MM.1S (cell line): Measurements from ENCODE around the gene TASP1.

Source experiments
- DNase-seq: peaks from one replicate; pipeline ENCODE4 v3.0.0-alpha.2; 2015
- H2AFZ ChIP-seq: fragments of 300-600 bp; sonication (generic); 2 replicates; pipeline ENCODE4 v1.6.0; 2016; ENCODE audit warnings: antibody characterized with exemption, low read length
- H3F3A ChIP-seq: fragments of 300-600 bp; sonication (generic); 2 replicates; pipeline ENCODE4 v1.6.1; 2016; ENCODE audit warnings: mild to moderate bottlenecking, antibody characterized with exemption, low read length, moderate library complexity, mixed read lengths; ENCODE audit not compliant: insufficient read depth
- H3K27ac ChIP-seq: fragments of 300-600 bp; sonication (generic); 2 replicates; pipeline ENCODE4 v1.5.1; 2016; ENCODE audit warnings: mild to moderate bottlenecking, low read length
- H3K27me3 ChIP-seq: fragments of 300-600 bp; sonication (generic); replicated peaks from 2 replicates; pipeline ENCODE4 v1.6.0; 2016; ENCODE audit warnings: low read length; ENCODE audit not compliant: insufficient read depth
- H3K36me3 ChIP-seq: fragments of 300-600 bp; sonication (generic); replicated peaks from 2 replicates; pipeline ENCODE4 v1.6.1; 2016; ENCODE audit warnings: mild to moderate bottlenecking, low read length, mixed read lengths; ENCODE audit not compliant: insufficient read depth
- H3K4me1 ChIP-seq: fragments of 300-600 bp; sonication (generic); 2 replicates; pipeline ENCODE4 v1.6.1; 2016; ENCODE audit warnings: low read length, mixed read lengths
- H3K4me2 ChIP-seq: fragments of 300-600 bp; sonication (generic); 2 replicates; pipeline ENCODE4 v1.6.0; 2016; ENCODE audit warnings: low read depth, low read length
- H3K4me3 ChIP-seq: fragments of 300-600 bp; sonication (generic); 2 replicates; pipeline ENCODE4 v1.5.1; 2016; ENCODE audit warnings: low read length, mixed read lengths
- H3K79me2 ChIP-seq: fragments of 300-600 bp; sonication (generic); 2 replicates; pipeline ENCODE4 v1.6.1; 2016; ENCODE audit warnings: mixed run types, low read length, mixed read lengths
- H3K9ac ChIP-seq: fragments of 300-600 bp; sonication (generic); 2 replicates; pipeline ENCODE4 v1.6.1; 2016; ENCODE audit warnings: low read length, mixed read lengths
- H3K9me2 ChIP-seq: fragments of 300-600 bp; sonication (generic); replicated peaks from 2 replicates; pipeline ENCODE4 v1.6.1; 2016; ENCODE audit warnings: mild to moderate bottlenecking, low read length, mixed read lengths; ENCODE audit not compliant: insufficient read depth
- H3K9me3 ChIP-seq: fragments of 300-600 bp; sonication (generic); replicated peaks from 2 replicates; pipeline ENCODE4 v1.6.1; 2016; ENCODE audit warnings: mild to moderate bottlenecking, low read length, mixed read lengths; ENCODE audit not compliant: insufficient read depth
- H4K20me1 ChIP-seq: fragments of 300-600 bp; sonication (generic); 2 replicates; pipeline ENCODE4 v1.6.1; 2016; ENCODE audit warnings: mild to moderate bottlenecking, low read length, moderate library complexity, mixed read lengths; ENCODE audit not compliant: insufficient read depth
- CTCF ChIP-seq: fragments of 300-600 bp; sonication (generic); IDR thresholded peaks from 2 replicates; pipeline ENCODE4 v1.5.1; 2016; ENCODE audit warnings: antibody characterized with exemption, low read length, mixed read lengths
- EZH2 ChIP-seq: fragments of 300-600 bp; sonication (generic); optimal IDR thresholded peaks from 2 replicates; pipeline ENCODE3; 2017; ENCODE audit warnings: low read depth, mild to moderate bottlenecking, antibody characterized with exemption, low read length, mixed read lengths
- EZH2phosphoT487 ChIP-seq: fragments of 300-600 bp; sonication (generic); IDR thresholded peaks from 2 replicates; pipeline ENCODE4 v1.6.1; 2018; ENCODE audit warnings: antibody characterized with exemption, low read length

TASP1 gene

GRCh38 chr20:13353261-13353945, 285.3 kb downstream of the TASP1 start:
- no peak overlapping the region for H3K4me3 ChIP-seq
- H3K27me3 ChIP-seq: no peaks in the 10 kb centered on the region
- no peaks in the 10 kb centered on the region for H3K36me3 ChIP-seq
- H2AFZ ChIP-seq: no peak overlapping the region
- H4K20me1 ChIP-seq: no peaks in the 10 kb centered on the region
- TF ChIP-seq EZH2phosphoT487 (no peak), EZH2 (no peak), CTCF (no peak)
- no peaks in the 10 kb centered on the region for H3K79me2 ChIP-seq
- DNase-seq: no peak
- no peaks in the 10 kb centered on the region for H3K4me1 ChIP-seq
- no peaks in the 10 kb centered on the region for H3K9me3 ChIP-seq
- no peak overlapping the region for H3K9ac ChIP-seq
- H3F3A ChIP-seq: no peaks in the 10 kb centered on the region
- H3K9me2 ChIP-seq: no peaks in the 10 kb centered on the region
- H3K4me2 ChIP-seq: no peak overlapping the region
- no peak overlapping the region for H3K27ac ChIP-seq

GRCh38 chr20:13349235-13349604, 289.5 kb downstream of the TASP1 start:
- Histone ChIP-seq H3K9ac (no peak overlapping the region), H2AFZ (no peak overlapping the region), H4K20me1 (no peaks in the 10 kb centered on the region), H3K36me3 (no peaks in the 10 kb centered on the region), H3F3A (no peaks in the 10 kb centered on the region), H3K9me3 (no peaks in the 10 kb centered on the region), H3K4me3 (no peak overlapping the region), H3K79me2 (no peaks in the 10 kb centered on the region), H3K4me1 (no peaks in the 10 kb centered on the region), H3K27ac (no peak overlapping the region), H3K4me2 (no peak overlapping the region), H3K27me3 (no peaks in the 10 kb centered on the region), H3K9me2 (no peaks in the 10 kb centered on the region)
- no peak for TF ChIP-seq EZH2
- TF ChIP-seq CTCF: no peak
- TF ChIP-seq EZH2phosphoT487: no peak
- DNase-seq: no peak

GRCh38 chr20:13348311-13349234, 290.2 kb downstream of the TASP1 start:
- no peak overlapping the region for H3K27ac ChIP-seq
- no peaks in the 10 kb centered on the region for H3K36me3 ChIP-seq
- no peak for TF ChIP-seq CTCF
- TF ChIP-seq EZH2: no peak
- TF ChIP-seq EZH2phosphoT487: no peak
- H2AFZ ChIP-seq: no peak overlapping the region
- H3K79me2 ChIP-seq: no peaks in the 10 kb centered on the region
- no peaks in the 10 kb centered on the region for H3K9me2 ChIP-seq
- H3F3A ChIP-seq: no peaks in the 10 kb centered on the region
- H3K9me3 ChIP-seq: no peaks in the 10 kb centered on the region
- no peaks in the 10 kb centered on the region for H3K4me1 ChIP-seq
- DNase-seq: no peak
- no peaks in the 10 kb centered on the region for H3K27me3 ChIP-seq
- H4K20me1 ChIP-seq: no peaks in the 10 kb centered on the region
- H3K4me2 ChIP-seq: no peak overlapping the region
- no peak overlapping the region for H3K9ac ChIP-seq
- H3K4me3 ChIP-seq: no peak overlapping the region
